HG02623 (cell line): Measurements from ENCODE around the gene C1orf56.
A peak's percentile ranks its signal among the peaks of the same experiment; 100 is the strongest.

Experiments used
- ATAC-seq: cut with Tn5 transposase; IDR thresholded peaks from one replicate; pipeline ENCODE4 v1.9.1; 2021; ENCODE audit warnings: moderate library complexity; ENCODE audit not compliant: unreplicated experiment

C1orf56 gene

DNA sequence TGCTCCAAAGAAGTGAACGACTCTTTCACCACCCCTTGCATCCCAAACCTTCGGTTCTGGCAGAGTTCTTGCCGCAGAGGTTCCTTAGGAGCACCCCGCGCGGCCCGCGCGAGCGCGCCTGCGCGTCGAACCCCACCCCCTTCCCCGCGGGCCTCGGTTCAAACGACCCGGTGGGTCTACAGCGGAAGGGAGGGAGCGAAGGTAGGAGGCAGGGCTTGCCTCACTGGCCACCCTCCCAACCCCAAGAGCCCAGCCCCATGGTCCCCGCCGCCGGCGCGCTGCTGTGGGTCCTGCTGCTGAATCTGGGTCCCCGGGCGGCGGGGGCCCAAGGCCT lies at the start of gene C1orf56:
Gene C1orf56 (plus strand): TSS at position 161 of the 334 bp plus-strand sequence. CDS start 97 bp downstream, at position 258.
- ATAC-seq: peak; percentile 59

DNA sequence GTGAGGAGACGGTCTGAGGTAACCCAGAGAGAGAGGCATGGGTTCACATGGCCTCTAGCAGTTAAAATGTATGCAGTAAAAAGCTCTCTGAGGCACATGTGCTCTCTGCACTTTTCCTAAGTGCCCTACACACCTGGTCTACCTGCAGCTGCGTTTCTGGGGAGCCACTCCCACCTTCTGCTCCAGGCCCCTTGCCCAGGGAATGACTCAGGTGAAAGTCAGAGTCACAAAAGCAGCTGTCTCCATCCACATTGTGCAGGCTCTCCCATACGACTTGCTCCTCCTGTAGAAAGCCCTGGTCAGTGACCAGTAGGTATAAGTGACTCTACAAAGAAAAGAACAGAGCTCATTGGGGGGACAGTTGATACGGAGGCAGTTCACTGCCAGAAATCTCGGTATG lies 49.6 kb upstream of the C1orf56 start:
- ATAC-seq: no peak

GRCh38 chr1:150999051-150999674 lies 48.4 kb upstream of the C1orf56 start:
- ATAC-seq: no peak

- no peak for ATAC-seq
Observed at GRCh38 chr1:150999926-151000325, 47.6 kb upstream of the C1orf56 start.

- ATAC-seq: no peak
Observed at GRCh38 chr1:151000408-151000807, 47.1 kb upstream of the C1orf56 start.

- no peak for ATAC-seq
Observed at GRCh38 chr1:151001602-151002001, 45.9 kb upstream of the C1orf56 start.

- no peak for ATAC-seq
Observed at GRCh38 chr1:151002051-151002450, 45.5 kb upstream of the C1orf56 start.

DNA sequence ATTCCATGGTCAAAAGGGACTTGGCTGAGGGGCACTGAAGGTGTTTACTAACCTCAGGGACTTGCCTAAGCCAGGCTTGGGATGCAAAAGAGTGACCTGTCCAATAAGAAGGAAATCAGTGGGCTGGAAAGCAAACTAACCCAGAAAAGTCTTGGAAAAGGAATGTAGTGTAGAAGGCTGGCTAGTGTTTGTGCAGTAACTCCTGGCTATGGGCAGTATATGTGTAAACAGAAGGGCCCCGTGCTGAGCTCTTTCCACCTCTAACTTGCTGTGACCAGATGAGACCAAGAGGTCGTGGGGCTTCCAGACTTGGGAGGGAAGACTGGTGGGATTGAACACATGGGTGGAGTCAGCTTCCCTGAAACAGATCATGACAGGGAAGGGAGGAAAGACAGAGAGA lies 44.9 kb upstream of the C1orf56 start:
- no peak for ATAC-seq

DNA sequence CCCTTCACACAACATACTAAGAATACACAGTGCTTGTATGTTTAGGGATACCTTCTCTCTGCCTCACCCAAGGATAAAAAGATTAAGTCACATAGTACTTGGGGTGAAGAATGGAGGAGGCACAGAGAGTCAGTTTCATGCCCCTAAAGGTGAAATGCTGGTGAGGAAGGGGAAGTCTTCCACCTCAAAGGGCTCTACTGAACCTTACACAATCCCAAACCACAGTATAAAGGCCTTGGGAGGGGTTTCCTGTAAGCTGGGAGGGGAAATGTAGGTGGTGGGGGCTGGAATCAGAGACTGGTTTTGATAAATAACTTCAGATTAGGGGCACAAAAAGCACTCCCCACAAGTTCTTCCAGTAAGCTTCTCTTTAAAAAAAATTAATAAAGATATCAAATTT lies 44.4 kb upstream of the C1orf56 start:
- no peak for ATAC-seq

DNA sequence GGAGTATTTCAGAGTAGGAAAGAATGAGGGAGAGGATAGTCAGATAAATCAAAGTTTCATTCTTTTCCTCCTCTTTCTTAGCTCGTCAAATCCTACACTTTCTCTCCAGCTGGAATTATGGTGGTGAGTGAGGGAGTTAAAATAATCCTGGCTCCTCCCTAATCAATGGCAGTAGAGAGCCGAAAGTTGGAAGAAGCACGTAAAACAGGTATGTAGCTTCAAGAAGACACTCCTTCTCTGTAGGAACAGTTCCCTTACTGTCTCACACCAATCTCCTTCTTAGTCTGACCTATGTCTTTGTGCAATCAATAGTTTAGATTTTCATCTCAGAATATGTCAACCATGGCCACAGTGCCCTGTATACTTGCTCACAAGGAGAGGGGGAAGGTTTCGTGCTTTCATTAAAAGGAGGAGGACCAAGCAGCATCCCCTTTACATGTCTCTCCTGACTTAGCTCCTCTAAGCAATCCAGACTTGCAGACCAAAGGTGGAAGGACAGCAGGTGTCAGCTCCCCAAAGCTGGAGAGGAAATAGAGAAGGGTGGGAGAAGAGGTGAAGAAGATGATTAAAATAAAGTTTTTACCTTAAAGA lies 41.7 kb upstream of the C1orf56 start:
- ATAC-seq: no peak

DNA sequence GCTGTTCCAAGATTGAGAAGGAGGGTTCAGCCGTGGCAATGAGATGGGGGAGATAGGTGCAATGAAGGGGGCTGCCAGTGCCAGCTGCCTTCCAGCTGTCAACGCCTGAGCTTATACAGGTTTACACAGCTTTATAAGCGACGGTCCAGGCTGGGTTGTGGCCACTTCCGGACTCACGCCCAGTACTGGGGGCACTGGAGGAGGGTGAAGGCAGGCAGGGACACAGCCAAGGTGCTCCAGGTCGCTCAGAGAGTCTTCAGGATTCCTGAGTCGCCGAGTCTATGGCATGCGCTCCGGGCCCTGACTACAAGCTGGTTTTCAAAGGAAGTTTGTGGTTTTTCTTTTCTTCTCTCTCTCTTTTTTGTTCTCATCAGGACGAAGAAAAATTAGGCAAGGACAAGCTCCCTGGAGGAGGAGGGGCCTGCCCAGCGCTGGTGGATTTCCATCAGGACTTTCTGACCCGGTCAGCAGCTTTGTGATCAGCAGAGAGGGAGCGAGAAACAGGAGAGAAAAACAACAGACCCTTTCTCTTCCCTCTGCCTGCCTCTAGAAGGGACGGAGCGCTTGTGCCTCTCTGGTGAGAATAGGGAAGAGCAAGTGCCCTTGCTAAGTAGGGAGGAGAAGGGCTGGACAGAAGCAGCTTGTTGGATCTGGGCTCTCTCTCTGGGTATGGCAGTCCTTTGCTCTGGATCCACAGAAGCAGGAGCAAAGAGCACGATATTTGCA lies 41.1 kb upstream of the C1orf56 start, which contains the start of gene MINDY1:
Gene MINDY1 (minus strand): TSS at position 576 of the 726 bp plus-strand sequence. CDS start 4,285 bp downstream, outside the sequence.
- no peak for ATAC-seq

GRCh38 chr1:151007853-151008243 lies 39.7 kb upstream of the C1orf56 start:
- no peak for ATAC-seq

- ATAC-seq: peak; percentile 79
Observed at GRCh38 chr1:151008244-151009205, 39.0 kb upstream of the C1orf56 start, which contains the start of gene PRUNE1. PRUNE1 (plus strand) TSS chr1:151008449; CDS start chr1:151008633, 184 bp downstream.

GRCh38 chr1:151009206-151009587 lies 38.4 kb upstream of the C1orf56 start:
- ATAC-seq: no peak

- no peak for ATAC-seq
Observed at GRCh38 chr1:151009674-151010345, 37.7 kb upstream of the C1orf56 start.

DNA sequence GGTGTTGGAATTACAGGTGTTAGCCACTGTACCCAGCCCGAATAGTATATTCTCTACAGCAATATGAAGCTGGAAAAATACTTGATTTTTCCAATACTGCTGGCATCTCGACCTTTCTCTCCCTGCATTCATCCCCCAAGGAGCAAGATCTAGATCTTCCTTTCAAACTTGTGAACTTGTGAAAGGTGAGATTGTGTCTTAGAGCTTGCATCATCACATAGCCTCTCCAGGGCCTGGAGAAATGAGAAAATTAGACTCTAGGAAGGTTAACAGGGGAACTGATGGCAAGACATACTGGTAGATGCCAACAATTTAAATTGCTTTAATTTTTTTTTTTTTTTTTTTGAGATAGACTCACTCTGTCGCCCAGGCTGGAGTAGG lies 37.2 kb upstream of the C1orf56 start:
- ATAC-seq: no peak

DNA sequence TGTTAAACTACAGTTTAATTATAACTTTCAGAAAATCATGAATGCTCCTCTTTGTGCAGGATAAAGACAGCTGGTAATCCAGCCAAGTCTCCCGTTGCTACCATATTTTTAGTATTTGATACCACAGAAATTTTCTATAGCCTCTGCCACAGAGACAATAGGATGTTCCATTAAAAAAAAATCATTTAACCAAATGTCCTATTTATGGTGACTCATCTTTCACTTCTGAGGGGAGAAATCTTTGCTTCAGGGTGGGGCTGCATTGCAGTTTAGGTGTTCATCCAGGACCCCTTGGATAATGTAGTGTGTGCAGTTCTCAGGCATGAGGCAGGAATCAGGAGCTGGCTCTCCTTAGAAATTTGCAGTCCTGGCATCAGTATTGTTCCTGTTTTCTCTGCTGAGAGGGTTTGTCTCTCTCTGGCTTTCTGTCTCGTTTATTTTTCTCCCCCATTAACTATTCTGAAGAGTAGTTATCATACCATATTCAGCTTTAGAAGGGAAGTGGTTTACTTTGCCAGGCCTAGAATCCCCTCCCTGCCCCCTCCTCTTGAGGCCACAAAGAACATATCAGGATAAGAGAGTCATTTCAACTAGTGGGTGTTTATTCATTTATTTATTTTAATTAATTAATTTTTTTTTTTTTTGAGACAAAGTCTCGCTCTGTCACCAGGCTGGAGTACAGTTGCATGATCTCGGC lies 36.2 kb upstream of the C1orf56 start:
- no peak for ATAC-seq

DNA sequence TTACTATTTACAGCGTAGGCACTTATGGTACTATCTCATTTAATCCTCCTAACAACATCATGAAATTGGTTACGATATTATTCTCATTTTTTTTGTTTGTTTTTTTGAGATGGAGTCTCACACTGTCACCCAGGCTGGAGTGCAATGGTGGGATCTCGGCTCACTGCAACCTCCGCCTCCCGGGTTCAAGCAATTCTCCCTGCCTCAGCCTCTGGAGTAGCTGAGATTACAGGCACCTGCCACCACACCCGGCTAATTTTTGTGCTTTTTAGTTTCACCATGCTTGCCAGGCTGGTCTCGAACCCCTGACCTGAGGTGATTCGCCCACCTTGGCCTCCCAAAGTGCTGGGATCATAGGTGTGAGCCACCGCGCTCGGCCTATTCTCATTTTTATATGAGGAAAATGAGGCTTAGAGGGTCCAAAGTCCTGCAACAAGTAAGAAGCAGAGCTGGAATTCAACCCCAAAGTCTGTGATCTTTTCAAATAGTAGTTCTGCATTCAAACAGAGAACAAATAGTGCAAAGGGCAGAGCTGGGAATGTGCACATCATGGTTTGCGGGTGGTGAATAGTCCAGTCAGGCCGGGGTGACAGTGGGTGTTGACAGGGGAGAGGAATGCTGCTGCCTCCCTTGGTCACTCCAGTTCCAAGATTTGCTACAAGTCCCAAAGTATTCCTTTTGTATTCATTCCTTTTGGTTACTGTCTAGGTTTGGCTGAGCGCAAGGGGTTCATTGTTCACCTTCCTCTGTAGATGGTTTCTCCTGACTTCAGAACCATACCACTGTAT lies 34.7 kb upstream of the C1orf56 start:
- no peak for ATAC-seq

- ATAC-seq: no peak
Observed at GRCh38 chr1:151013518-151013917, 34.0 kb upstream of the C1orf56 start.
